ENCODE measurements around the gene COX7A2. TPM values are rescaled to one million over a fixed set of nuclear protein-coding genes. Genes with fewer than 3 reads are reported as not detected.
A peak's percentile ranks its signal among the peaks of the same experiment; 100 is the strongest.

COX7A2 gene
- total and polyA plus RNA-seq, 2 donors (not counting 1 experiment from before 2014, with no cell fraction given) = 83.8 to 160 TPM

DNA sequence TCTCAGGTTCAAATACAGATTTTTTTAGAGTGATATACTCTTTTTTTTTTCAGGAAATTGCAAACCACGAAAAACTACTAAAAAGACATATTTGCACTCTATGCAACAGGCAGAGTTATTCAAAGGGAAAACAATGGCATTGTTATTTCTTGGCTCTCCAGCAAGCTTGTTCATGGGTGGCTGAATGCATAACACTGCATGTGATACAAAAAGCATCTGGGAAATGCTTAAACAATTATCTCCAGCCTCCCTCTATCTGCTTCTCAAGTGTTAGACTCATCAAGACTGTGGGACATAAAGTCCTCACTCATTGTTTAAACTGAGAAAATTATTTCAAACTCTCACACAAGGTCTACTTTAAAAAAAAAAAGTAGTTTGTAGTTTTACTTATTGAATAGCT is 30.5 kb downstream of the COX7A2 start:
- Histone ChIP-seq H3K27me3 (replicated peaks in 1 of 4; ENCODE audit: control extremely low read depth in 1 of 4, control insufficient read depth in 3 of 4, insufficient read depth in 4 of 4, low read length in 3 of 4) (peaks cover 0 to 39% (median 33%) of the 10 kb centered on the region in 4 experiments), H3K4me1 (ENCODE audit: control insufficient read depth in 2 of 2, insufficient read depth in 2 of 2, low read length in 2 of 2) (peaks cover 8% of the 10 kb centered on the region in 2 donors), H3K79me2 (ENCODE audit: control insufficient read depth, insufficient read depth, low read length) (no peaks in the 10 kb centered on the region), H2AFZ (ENCODE audit: insufficient read depth, low read depth, low read length, poor library complexity, severe bottlenecking) (no peak overlapping the region), H3K9ac (ENCODE audit: low read length) (no peak overlapping the region), H3K27ac (ENCODE audit: low read length in 2 of 2) (no peak overlapping the region), H3K4me2 (replicated peaks; ENCODE audit: low read depth, low read length, poor library complexity, severe bottlenecking) (no peak overlapping the region), H3K9me3 (ENCODE audit: control extremely low read depth in 1 of 3, control insufficient read depth in 2 of 3, insufficient read depth in 1 of 3, low read length in 2 of 3) (no peaks in the 10 kb centered on the region), H3K4me3 (ENCODE audit: control extremely low read depth in 1 of 5, extremely low read depth in 1 of 5, insufficient read depth in 1 of 5, low read depth in 2 of 5, low read length in 4 of 5) (no peak overlapping the region), H3K36me3 (replicated peaks in 1 of 2; ENCODE audit: control extremely low read depth in 1 of 2, control insufficient read depth in 1 of 2, extremely low read depth in 1 of 2, insufficient read depth in 2 of 2, low read length in 1 of 2) (no peaks in the 10 kb centered on the region), H4K20me1 (ENCODE audit: control insufficient read depth, insufficient read depth, low read length, poor library complexity, severe bottlenecking) (no peaks in the 10 kb centered on the region)
- TF ChIP-seq CTCF (IDR thresholded peaks at IDR 0.05) (peak; percentile 11), EZH2 (IDR thresholded peaks at IDR 0.05; ENCODE audit: borderline replicate concordance, insufficient read depth, low read depth, low read length, poor library complexity, severe bottlenecking) (no peak)
- Mint-ChIP-seq H3K27me3 (peaks cover 50% of the 10 kb centered on the region), H3K9me3 (ENCODE audit: insufficient read depth) (no peaks in the 10 kb centered on the region), H3K4me1 (peaks cover 11% of the 10 kb centered on the region), H3K4me3 (no peak overlapping the region), H3K27ac (no peak overlapping the region)
- CTCF ChIA-PET = interaction anchor here (0.6 to 1.2 kb wide), 6 partner anchors 14 to 1476 kb away, joined by 3 to 4 read pairs (median 3); no protein-coding TSS in a partner anchor
- ATAC-seq (ENCODE audit: low read depth) = no peak
- intact Hi-C loops (cut with micrococcal nuclease) = no loop called here
- DNase-seq = no peak
- no CpG with 5 or more reads among the region's 1 CpG for WGBS (ENCODE audit: insufficient coverage)
- POLR2A ChIA-PET = no interaction called here

DNA sequence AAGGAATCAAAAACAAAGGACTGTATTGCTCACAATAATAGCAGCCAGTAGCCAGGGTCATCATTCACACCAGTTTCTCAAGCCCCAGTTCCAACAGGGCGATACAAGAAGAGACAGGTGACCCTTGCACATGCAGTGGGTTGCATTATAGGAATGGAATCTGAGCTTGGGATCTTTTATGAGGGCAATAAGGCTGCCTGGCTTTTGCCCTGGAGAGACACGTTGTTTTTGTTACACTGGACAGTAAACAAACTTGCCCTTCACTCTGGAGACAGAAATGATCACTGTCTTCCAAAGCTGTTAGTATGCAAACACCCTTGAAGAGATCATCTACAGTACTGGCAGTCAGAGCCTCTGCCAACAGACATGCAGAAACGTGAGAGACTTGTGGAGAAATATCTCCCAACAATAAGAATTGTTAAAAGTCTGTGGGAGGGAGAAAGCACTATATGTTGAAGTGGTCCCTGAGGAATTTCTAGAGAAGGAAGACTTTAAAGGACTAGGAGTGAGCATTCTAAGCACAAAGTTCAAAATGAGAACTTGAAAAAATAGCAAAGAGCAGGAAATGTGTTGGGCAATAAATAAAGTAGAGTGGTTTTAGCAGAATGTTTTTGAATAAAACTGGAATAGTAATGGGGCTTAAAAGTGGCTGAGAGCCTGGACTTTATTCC is 31.5 kb downstream of the COX7A2 start:
- CTCF ChIA-PET = interaction anchor here (0.9 to 10.7 kb wide), 13 partner anchors 9 to 1536 kb away, joined by 3 to 388 read pairs (median 16); no protein-coding TSS in a partner anchor
- intact Hi-C loops (cut with micrococcal nuclease) = loop anchor here (1.0 to 2.0 kb wide), 2 partner anchors 315 to 1473 kb away; no protein-coding TSS in a partner anchor
- Mint-ChIP-seq H3K9me3 (ENCODE audit: insufficient read depth) (no peaks in the 10 kb centered on the region), H3K27me3 (peaks cover 52% of the 10 kb centered on the region), H3K27ac (no peak overlapping the region), H3K4me3 (no peak overlapping the region), H3K4me1 (peaks cover 21% of the 10 kb centered on the region)
- no peaks in the 10 kb centered on the region for H3K79me2 ChIP-seq (ENCODE audit: control insufficient read depth, insufficient read depth, low read length)
- no peaks in the 10 kb centered on the region for H4K20me1 ChIP-seq (ENCODE audit: control insufficient read depth, insufficient read depth, low read length, poor library complexity, severe bottlenecking)
- H2AFZ ChIP-seq (ENCODE audit: insufficient read depth, low read depth, low read length, poor library complexity, severe bottlenecking) = no peak overlapping the region
- peaks cover 18 to 19% of the 10 kb centered on the region in 2 donors for H3K4me1 ChIP-seq (ENCODE audit: control insufficient read depth in 2 of 2, insufficient read depth in 2 of 2, low read length in 2 of 2)
- H3K36me3 ChIP-seq (replicated peaks in 1 of 2; ENCODE audit: control extremely low read depth in 1 of 2, control insufficient read depth in 1 of 2, extremely low read depth in 1 of 2, insufficient read depth in 2 of 2, low read length in 1 of 2) = no peaks in the 10 kb centered on the region
- no peak for TF ChIP-seq EZH2 (IDR thresholded peaks at IDR 0.05; ENCODE audit: borderline replicate concordance, insufficient read depth, low read depth, low read length, poor library complexity, severe bottlenecking)
- TF ChIP-seq CTCF (IDR thresholded peaks at IDR 0.05) = no peak
- H3K4me2 ChIP-seq (replicated peaks; ENCODE audit: low read depth, low read length, poor library complexity, severe bottlenecking) = no peak overlapping the region
- peaks cover 0 to 8% (median 0%) of the 10 kb centered on the region in 3 donors for H3K9me3 ChIP-seq (ENCODE audit: control extremely low read depth in 1 of 3, control insufficient read depth in 2 of 3, insufficient read depth in 1 of 3, low read length in 2 of 3)
- POLR2A ChIA-PET = no interaction called here
- no peak for DNase-seq
- peaks cover 0 to 50% (median 33%) of the 10 kb centered on the region in 4 experiments for H3K27me3 ChIP-seq (replicated peaks in 1 of 4; ENCODE audit: control extremely low read depth in 1 of 4, control insufficient read depth in 3 of 4, insufficient read depth in 4 of 4, low read length in 3 of 4)
- no peak overlapping the region for H3K4me3 ChIP-seq (ENCODE audit: control extremely low read depth in 1 of 5, extremely low read depth in 1 of 5, insufficient read depth in 1 of 5, low read depth in 2 of 5, low read length in 4 of 5)
- 52% methylated on average over 2 of the region's 3 CpGs for WGBS (ENCODE audit: insufficient coverage)
- no peak overlapping the region for H3K27ac ChIP-seq (ENCODE audit: low read length in 2 of 2)
- ATAC-seq (ENCODE audit: low read depth) = no peak
- H3K9ac ChIP-seq (ENCODE audit: low read length) = no peak overlapping the region

Measured in B cell (primary cell).